ENCODE data around the gene ADCK2.
"Not testable (repeated sequence)": the region's sequence is repeated elsewhere in the genome, so short reads cannot be mapped to it uniquely, and the experiment has no call there.

ADCK2 gene

GRCh38 chr7:140672382-140673062 lies at the start of gene ADCK2:
Gene ADCK2, plus strand, starts transcription at chr7:140672945. Its CDS starts 386 bp downstream, at chr7:140673331.
- DNase-seq, result no peak

GRCh38 chr7:140623980-140624379 lies 48.8 kb upstream of the ADCK2 start:
- no peak for DNase-seq

- no peak for DNase-seq
These were observed 48.2 kb upstream of the ADCK2 start for GRCh38 chr7:140624392-140625191.

GRCh38 chr7:140625192-140625558 lies 47.6 kb upstream of the ADCK2 start:
- not testable (repeated sequence) for DNase-seq

- DNase-seq, result no peak
These were observed 46.6 kb upstream of the ADCK2 start for GRCh38 chr7:140625908-140626868.

GRCh38 chr7:140631021-140631420 lies 41.7 kb upstream of the ADCK2 start:
- DNase-seq, result no peak

- DNase-seq, result no peak
These were observed 41.1 kb upstream of the ADCK2 start for GRCh38 chr7:140631602-140632001.

GRCh38 chr7:140635345-140635744 lies 37.4 kb upstream of the ADCK2 start:
- no peak for DNase-seq

GRCh38 chr7:140635816-140636215 lies 36.9 kb upstream of the ADCK2 start:
- no peak for DNase-seq

- no peak for DNase-seq
These were observed 35.3 kb upstream of the ADCK2 start for GRCh38 chr7:140637400-140637799.

- no peak for DNase-seq
These were observed 34.5 kb upstream of the ADCK2 start for GRCh38 chr7:140638173-140638791.

GRCh38 chr7:140639366-140640053 lies 33.2 kb upstream of the ADCK2 start:
- no peak for DNase-seq

GRCh38 chr7:140640060-140640637 lies 32.6 kb upstream of the ADCK2 start:
- peak; percentile 35 for DNase-seq

- DNase-seq, result peak; percentile 28
These were observed 31.8 kb upstream of the ADCK2 start, which contains the start of gene DENND2A for GRCh38 chr7:140640727-140641523. Gene DENND2A, minus strand, starts transcription at chr7:140640813. Its CDS starts 38,416 bp downstream, at chr7:140602397.

- no peak for DNase-seq
These were observed 31.1 kb upstream of the ADCK2 start for GRCh38 chr7:140641524-140642195.

GRCh38 chr7:140643416-140643815 lies 29.3 kb upstream of the ADCK2 start:
- DNase-seq, result no peak

- not testable (repeated sequence) for DNase-seq
These were observed 28.0 kb upstream of the ADCK2 start for GRCh38 chr7:140644761-140645160.

- no peak for DNase-seq
These were observed 27.4 kb upstream of the ADCK2 start for GRCh38 chr7:140645166-140645900.

- DNase-seq, result peak; percentile 70
These were observed 25.7 kb upstream of the ADCK2 start for GRCh38 chr7:140646931-140647647.

Measured in NCI-H1694 treated with DMSO at 0.1 percent for 48 hours (cell line).